ENCODE results near the gene LAYN.

Gene LAYN, protein sequence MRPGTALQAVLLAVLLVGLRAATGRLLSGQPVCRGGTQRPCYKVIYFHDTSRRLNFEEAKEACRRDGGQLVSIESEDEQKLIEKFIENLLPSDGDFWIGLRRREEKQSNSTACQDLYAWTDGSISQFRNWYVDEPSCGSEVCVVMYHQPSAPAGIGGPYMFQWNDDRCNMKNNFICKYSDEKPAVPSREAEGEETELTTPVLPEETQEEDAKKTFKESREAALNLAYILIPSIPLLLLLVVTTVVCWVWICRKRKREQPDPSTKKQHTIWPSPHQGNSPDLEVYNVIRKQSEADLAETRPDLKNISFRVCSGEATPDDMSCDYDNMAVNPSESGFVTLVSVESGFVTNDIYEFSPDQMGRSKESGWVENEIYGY

DNA sequence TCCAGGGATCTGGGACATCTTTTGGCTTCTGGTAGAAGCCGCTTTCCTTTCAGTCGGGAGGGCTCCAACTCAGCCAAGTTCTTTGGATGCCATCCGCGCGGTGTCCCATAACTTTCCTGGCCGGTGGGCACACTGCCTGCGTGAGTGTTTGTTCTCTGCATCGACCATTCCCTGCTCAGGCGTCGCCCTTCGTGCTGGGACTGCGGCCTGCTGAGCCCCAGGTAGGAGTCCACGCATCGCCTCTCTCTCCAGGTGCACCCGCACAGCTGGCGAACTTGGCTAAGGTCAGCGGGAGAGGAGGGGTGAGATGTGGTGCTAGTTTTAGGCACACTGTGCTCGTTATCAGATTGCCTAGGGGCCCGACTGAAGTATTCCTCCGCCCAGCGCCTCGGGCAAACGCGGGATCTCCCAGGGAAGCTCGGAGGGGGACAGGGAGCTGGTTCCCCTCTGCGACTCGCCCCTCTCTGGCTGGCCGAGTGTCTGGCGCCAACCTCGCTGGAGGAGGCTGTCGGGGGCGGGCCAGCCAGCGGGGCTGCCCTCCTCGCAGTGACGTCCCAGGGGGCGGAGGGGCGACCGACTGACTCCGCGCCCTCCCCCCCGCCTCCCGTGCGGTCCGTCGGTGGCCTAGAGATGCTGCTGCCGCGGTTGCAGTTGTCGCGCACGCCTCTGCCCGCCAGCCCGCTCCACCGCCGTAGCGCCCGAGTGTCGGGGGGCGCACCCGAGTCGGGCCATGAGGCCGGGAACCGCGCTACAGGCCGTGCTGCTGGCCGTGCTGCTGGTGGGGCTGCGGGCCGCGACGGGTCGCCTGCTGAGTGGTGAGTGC, at the start of gene LAYN:
Gene LAYN, plus strand, starts transcription at position 607 of the 823 bp plus-strand sequence. Its CDS starts 124 bp downstream, at position 731.
- DNase-seq (ENCODE audit: low read depth) = no peak

DNA sequence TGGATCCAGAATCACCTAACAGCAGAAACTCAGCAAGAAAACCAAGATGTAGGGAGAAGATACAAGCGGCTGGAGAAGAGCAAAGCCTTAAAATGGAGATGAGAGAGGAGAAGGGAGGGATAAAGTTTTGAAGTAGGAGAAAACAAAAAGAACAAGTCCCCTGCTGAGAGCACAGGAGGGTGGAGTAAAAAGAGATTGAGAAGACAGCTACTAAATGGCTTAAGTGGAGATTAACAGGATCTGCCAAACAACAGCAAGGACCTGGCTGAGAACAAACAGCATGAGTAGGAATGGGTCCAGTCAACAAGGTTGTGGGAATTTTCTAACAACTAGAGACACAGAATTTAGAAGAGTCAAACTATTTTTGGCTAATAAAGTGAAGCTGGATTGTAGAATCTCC, 46.5 kb upstream of the LAYN start:
- no peak for DNase-seq (ENCODE audit: low read depth)

DNA sequence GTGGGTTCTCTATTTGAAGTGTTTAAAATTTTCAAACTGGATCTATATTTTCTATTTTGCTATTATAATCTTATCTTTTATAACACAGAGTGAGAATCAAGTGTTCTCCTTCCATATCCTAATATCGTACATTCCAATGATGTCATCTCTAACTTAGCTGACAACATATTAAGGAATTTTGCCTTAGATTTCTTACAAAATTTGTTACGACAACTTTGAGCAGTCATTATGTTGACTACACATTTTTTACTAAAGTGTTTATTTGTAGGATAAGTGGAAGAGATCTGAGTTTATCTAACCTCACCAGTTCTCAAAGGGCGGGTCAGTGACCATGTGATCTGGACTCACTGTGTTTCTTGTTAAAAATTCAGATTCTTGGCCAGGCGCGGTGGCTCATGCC, 41.0 kb upstream of the LAYN start:
- no peak for DNase-seq (ENCODE audit: low read depth)

DNA sequence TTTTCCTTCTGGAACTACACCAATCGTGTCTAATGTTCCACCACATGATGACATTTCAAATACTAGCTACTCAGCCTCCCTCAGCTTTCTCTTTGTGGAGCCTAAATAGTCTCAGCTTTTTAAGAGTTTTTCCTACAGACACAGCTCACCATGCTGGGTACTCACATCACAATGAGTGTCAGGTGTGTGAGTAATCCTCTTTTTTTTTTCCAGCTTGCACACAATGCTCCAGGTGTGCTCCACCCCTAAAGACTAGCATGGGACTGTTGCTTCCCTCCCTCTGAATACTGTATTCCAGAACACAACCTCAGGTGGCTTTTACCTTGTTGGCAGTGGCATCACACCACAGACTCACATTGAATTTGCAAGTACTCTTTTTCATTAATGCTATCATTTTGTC, 40.0 kb upstream of the LAYN start:
- no peak for DNase-seq (ENCODE audit: low read depth)

DNA sequence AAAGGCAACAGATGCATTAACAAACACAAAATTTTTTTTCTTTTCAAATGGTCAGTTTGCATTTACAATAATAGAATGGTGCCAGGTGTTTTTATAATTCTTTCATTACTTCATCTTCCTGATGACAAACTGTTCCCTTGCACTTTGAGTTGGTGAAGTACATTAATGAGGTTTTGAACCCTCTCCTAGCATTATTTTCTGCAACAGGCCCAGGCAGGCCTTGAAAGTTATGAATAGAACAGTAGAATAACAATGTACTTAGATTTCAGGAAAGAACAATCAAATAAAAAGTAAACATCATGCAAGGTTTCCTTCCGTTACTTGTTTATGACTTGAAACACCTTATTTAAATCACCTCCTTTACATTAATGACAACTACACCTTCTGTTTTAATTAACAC, 37.9 kb upstream of the LAYN start:
- DNase-seq (ENCODE audit: low read depth) = no peak

DNA sequence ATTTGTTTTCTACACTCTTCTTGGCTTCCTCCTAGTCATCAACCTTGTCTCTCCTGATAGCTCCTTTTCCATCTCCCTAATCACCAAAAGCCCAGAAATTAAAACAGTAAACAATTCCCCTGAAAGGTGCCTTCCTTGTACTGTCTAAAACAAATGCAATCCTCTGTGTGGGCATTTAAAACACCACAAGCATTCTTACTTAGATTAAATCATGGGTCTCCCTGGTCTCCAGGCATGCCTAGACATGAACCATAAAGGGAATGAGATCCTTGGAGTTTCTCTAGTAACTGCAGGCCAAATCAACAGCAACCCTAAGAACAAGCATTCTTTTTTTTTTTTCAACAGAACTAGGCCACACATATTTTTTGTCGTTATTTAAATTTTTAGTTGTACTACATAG, 30.2 kb upstream of the LAYN start:
- no peak for DNase-seq (ENCODE audit: low read depth)

DNA sequence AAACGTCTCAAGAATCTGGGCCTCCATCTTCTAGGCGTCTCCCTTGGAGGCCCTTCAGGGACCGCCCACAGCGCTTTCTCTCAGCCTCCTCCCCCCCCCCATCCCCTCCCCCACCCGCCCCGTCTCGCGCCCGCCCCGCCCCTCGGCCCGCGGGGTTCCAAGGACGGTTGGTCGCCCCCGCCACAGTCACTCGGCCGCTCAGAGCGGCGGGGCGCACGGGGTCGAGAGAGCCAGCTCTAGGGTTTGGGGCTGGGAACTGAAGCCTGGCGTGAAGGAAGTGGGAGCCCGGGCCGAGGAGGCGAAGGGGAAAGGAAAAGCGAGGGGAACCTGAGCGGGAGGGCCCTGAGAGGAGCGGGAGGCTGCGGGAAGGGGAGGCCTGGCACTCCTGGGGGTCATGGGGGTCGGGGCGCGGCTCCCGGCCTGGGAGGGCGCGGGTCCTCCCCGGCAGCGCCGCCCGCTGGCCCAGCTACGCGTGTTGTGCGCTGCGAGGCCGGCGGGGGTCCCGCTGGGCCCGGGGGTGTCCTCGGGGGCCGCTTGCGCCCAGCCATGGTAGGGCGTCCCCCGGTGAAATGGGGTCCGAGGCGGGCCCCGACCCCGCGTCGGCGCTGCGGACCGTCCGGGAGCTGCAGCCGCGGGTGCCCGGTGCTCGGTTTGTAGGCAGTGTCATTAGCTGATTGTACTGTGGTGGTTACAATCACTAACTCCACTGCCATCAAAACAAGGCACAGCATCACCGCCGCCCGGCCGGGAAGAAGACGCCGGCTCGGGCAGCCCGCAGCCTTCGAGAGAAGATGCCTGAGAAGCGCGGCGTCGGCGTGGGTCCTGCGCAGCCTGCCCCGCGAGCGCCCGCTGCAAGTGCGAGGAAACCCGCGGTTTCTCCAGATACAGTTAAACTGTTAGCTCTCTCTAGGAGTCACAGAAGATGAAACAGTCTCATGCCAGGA, 28.0 kb upstream of the LAYN start, which contains the start of gene BTG4:
Gene BTG4, minus strand, starts transcription at position 91 of the 944 bp plus-strand sequence. CDS start 13,610 bp downstream, outside the sequence.
- DNase-seq (ENCODE audit: low read depth) = no peak

DNA sequence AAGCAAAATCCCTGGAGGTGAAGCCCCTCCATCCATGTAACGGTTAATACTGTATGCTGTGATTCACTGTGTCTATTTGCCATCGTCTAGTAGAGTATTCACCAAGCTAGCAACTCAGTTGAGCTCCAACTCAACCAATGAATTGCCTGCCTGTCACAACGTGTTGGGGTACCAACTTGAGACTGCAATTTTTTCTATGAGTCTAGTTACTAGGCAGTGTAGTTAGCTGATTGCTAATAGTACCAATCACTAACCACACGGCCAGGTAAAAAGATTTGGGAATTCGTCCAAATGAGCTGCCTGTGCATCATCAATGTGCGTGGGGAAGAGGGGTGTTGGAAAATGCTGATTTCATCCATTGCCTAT, 27.3 kb upstream of the LAYN start:
- DNase-seq (ENCODE audit: low read depth) = no peak

DNA sequence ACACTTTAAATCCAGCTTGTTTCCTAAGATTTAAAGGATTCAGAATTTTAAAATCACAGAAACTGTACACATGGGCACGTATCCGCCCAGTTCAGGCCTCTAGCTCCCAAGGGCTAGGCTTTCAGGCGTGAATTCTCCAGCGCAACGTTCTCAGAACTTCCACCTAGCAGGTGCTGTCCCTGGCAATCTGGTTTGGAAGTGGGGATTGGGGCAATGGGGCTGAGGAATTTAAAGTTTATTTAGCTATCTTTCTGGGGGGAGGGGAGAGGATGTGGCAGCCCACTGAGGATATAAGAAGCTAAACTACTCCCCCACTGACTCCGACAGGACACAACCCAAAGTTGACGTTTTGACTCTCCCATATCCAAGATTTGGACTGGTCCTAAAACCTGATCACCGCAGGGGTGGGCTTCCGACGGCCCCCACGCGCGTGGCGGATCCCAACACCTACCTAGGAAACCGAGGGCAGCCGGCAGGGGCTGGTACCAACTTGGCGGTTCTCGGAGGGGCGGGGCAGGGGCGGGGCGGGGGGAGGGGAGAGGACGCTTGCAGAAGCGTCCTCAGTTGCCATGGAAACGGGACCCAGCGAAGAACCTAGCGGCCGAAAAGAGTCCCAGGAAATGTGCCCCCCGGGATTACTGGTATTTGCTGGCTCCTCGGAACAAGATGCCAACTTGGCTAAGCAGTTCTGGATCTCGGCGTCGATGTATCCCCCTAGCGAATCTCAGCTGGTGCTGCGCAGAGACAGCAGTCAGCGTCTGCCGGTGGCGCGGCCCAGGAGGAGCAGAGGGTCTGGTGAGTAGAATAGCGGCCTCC, 26.1 kb upstream of the LAYN start, which contains the start of gene HOATZ:
Gene HOATZ, plus strand, starts transcription at position 563 of the 816 bp plus-strand sequence. Its CDS starts 7 bp downstream, at position 570.
- DNase-seq (ENCODE audit: low read depth) = no peak

DNA sequence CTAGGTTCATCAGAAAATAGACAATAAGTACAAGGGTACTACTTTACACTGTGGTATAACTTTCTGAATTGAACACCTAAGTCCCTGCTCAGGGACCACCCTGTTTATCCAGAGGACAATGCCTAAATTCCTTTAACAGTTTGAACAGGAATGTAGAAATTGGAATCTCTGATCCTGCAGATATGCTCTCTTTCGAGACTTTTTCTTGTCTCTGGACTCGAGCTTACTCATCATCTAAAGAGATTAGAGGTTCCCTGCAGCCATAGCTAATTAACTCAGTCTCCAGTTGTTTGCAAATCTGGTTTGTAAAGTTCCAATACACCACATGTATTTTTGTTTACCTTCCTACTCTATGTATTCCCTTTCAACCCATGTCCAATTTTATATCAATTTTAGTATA, 24.9 kb upstream of the LAYN start:
- DNase-seq (ENCODE audit: low read depth) = no peak

DNA sequence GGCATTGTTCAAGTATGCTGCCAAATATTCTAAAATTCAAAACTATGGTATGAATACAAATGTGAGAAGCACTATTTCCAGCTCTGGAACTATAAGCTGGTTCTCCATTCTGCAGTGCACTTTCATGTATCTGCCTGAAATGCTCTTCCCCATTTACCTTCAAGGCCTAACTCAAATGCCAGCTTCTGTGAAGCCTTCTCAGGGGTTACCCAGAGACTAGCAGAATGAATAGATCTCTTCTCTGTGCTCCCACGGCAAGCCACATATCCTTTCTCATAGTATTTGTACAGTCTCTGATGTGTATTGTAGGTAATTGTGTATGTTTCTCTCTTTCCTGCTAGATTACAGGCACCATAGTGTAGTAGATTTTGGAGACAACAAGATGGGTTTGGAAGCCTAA, 21.9 kb upstream of the LAYN start:
- no peak for DNase-seq (ENCODE audit: low read depth)

DNA sequence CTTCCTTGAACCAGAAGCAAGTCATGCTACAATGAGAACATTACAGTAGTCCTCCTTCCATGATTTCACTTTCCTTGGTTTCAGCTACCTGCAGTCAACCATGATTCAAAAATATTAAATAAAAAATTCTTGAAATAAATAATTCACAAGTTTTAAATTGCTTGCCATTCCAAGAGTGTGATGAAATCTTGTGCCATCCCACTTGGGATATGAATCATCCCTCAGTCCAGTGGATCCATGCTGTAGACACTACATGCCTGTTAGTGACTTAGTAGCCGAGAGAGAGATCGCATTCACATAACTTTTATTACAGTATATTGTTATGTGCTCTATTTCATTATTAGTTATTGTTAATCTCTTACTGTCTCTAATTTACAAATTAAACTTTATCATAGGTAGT, 20.0 kb upstream of the LAYN start:
- DNase-seq (ENCODE audit: low read depth) = no peak

DNA sequence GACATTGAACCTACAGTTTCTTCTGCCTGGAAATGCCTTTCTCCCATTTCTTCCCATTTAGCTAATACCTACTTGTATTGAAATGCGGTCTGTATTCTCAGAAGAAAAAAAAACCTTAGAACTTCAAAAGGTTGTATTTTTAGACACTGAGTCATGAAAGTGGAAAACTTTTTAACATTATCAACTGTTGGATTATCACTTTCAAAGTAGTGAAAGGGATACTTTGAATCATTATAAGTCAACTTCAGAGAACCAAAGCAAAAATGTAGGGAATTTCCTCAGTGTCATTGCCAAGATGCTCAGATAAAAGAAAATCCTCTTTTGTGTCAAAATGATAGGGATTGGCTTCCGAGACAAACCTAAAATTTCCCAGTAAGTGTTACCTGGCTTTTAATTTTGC, 19.4 kb upstream of the LAYN start:
- no peak for DNase-seq (ENCODE audit: low read depth)

DNA sequence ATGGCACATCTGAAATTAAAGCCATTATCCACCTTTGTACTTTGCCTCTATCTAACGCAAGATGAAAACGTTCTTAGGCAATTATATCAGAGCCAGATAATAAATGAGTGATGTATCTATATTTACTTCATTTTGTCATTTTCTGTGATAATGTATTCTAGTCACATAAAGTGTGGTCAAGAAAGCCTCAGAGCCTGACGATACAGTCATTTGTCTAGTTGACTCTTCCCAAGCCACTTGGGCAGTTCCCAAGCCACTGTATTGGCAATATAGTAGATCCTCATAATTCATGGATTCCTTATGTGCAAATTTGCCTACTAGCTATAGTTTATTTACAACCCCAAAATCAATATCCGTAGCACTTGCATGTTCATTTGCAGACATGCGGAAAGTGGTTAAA, 18.1 kb upstream of the LAYN start:
- DNase-seq (ENCODE audit: low read depth) = no peak

DNA sequence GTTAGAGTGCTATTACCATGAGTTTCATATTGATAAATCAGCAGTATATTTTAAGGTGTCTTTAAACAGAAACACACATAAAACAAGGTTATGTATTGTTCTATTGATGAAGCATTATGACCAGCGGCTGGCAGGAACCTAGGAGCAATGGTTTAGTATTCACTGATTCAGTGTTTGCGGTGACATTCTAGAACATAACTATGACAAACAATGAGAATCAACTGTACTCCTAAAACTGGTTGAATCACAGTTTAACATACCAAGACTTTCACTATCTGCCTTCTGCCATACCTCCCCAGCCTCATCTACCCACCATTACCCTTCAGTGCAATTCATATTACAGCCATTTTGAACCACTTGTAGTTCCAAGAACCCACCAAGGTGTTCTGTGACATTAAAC, 17.2 kb upstream of the LAYN start:
- no peak for DNase-seq (ENCODE audit: low read depth)

DNA sequence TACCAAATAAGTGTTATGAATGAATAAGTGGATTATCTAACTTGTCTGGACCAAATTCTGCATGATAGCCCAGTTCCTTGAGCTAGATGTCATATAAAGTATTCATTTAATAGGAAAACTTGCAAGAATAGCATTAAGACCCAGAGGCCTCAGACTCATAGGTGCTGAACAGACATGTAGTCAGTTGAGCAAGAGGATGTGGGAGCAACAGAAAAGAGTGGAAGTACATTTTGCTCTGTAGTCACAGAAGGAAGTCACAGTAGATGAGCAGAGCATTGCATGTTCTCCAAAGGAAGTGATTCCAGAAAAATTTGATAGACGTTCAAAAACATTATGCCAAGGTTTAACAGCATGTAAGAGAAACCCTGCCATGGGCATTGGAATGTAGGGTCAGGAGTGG, 16.5 kb upstream of the LAYN start:
- DNase-seq (ENCODE audit: low read depth) = no peak

DNA sequence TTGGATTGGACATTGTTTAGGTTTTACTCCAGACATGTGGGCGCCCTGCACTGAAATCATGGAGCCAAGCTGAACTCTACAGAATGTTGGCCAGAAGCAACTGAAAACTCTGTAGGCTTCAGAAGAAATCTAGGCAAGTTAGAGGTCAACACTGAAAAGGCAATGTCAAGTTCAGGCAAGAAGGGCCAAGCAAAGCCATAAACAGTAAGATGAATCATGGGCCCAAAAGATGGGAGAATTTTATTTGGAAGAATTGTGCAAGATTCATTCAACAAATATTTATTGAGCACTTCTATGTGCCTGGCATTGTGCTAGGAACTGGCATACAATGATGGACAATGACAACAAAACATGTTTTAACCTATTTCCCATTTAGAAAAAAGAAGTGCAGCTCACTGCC, 15.1 kb upstream of the LAYN start:
- DNase-seq (ENCODE audit: low read depth) = no peak

DNA sequence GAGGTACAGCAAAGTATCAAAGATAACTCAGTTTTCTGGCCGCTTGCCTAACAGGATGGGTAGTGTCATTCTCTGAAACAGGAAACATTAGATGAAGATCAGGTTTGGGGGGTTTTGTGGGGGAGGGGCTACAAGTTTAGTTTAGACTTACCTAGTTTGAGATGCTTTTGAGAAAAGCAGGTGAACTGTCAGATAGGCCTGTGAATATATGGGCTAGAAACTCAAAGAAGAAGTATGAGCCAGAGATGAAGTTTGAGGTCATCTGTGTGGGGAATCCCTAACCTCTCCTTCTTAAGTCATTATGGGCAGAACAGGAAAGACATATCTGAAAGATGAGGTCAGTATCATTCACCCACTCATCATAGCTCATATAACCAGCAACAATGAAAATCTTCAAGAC, 14.0 kb upstream of the LAYN start:
- no peak for DNase-seq (ENCODE audit: low read depth)

DNA sequence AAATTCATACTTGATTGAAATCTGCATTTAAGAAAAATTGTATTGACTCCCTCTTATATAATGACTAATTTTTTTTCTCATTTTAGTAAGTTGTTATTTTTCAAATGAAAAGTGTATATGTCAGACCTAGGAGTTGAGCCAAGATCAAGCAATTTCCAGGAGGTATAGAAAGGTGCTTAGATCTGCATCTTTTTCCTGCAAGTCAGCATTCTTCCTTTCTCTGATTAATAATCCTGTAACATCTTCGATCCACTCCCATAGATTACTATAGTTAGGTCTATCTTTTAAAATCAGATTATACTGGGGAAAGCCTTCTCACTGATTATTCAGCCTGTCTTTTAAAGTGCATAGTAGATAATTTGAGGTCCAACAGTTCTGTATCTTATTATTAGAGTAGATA, 13.2 kb upstream of the LAYN start:
- no peak for DNase-seq (ENCODE audit: low read depth)

DNA sequence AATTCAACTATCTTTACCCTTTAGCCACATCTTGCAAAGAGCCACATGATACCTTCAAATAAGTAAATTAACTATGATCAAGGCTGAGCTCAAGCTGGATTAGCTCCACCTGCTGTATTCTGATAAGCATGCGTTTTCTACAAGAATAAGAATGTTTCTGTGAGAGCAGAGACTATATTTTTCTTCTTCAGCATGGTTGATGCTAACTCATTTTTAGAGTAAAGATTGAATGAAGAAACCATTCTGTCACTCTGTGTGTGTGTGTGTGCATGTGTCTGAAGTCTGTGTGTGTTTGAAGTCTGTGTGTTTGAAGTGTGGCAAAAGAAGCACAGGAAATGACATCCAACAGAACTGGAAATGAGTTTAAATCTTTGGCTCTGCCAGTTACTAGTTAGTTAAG, 12.0 kb upstream of the LAYN start:
- DNase-seq (ENCODE audit: low read depth) = no peak

DNA sequence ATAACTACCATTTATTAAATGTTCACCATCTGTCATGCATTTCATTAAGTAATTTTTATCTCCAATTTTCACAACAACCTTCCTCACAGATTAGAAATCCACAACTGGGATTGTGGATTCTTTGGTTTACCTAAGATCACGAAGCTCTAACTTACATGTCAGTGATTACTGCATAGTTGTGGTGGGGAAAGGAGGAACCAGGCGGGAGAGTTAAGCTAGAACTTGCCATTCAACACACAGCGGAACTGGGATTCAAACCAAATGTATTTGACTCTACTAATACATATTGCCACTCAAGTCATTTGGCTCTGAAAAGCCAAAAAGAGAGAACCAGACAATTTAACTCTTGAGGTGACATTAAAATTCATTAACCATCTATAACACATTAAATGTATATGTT, 10.4 kb upstream of the LAYN start:
- no peak for DNase-seq (ENCODE audit: low read depth)

All from CMK (cell line).